ENCODE data around the gene STK16.

STK16 gene

GRCh38 chr2:219214141-219214540, 31.1 kb upstream of the STK16 start:
- no peak for DNase-seq (ENCODE audit: low spot score)

DNA sequence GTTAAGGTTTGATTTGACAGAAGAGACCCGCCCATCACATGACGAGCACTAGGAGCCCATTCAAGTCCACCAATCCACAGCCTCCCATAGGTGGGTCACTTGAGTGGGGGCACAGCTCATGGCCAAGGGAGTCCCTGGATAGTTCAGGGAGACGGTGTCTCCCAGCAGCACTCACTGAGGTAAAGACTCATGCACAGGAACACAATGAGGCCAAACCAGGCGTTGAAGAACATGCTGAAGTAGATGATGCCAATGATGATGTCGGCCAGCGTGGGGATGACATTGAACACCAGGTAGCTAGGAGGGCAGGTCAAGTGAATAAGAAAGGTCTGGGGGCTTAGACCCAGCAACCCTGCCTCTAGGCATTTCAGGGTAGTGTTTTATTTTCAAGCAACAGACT, 30.5 kb upstream of the STK16 start:
- no peak for DNase-seq (ENCODE audit: low spot score)

DNA sequence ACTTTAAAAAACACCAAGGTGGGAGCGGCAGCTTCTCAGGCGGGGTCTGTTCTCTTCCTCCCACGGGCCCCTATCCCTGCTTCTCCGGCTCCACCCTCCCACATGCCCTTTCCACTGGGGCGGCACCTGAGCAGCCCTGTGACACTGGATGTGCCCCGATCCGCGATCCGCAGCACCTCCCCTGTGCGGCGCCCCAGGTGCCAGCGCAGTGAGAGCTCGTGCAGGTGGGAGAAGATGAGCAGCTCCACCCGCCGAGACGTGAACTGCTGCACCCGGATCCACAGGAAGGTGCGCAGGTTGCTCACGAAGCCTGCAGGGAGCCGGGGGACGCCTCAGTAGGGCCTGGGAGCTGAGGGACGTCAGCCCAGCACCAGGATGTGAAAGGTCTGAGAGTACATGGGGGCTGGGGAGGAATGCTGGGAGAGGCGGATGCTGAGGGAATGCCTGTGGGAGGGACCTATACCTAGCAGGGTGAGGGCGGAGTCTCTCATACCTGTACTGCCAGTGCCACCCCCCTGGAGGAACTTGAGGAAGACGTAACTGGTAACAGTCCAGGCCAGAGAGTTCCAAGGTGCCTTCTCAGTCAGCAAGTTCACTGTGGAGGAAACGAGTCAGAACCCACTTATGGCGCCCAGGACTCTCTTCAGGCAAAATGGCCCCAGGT, 29.3 kb upstream of the STK16 start:
- peak; percentile 52 for DNase-seq (ENCODE audit: low spot score)

DNA sequence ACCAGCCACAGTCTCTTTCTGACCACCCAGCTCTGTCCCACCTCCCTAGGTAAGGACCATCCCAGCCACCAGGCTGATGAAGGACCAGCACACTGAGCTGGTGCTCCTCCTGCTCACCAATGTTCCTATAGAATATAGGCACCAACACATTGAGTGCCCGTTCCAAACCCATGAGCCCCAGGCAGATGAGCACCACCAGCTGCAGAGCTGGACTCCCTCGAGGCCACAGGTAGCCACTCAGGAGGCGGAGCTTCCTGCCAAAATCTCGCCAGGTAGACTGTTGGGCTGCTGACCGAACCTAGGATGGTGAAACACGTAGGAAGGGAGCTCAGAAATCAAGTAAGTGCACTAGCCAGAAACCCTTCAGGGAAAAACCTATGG, 28.8 kb upstream of the STK16 start:
- DNase-seq (ENCODE audit: low spot score), result peak; percentile 57

DNA sequence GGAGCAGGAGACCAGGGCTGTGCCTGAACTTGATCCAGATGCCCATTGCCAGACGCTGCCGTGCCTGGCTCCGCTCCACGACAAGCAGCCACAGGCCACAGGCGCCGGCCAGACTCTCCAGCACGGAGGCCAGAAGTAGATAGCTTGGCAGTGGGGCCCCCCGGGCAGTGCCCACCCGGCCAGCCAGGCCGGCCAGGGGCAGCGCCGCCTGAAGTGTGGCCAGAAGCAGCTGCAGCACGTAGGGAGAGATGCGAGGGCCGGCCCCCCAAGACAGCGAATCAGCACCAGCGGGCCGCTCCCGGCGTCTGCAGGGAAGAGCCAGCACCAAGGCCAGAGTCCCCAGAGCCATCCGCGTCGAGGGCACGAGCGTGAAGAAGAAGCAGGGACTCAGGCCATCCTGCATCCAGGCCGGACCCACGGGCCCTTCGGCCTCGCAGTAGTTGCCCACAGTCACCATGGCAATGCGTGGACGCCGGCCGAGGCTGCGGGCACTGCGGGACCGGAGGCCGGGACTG, 27.0 kb upstream of the STK16 start:
- no peak for DNase-seq (ENCODE audit: low spot score)

DNA sequence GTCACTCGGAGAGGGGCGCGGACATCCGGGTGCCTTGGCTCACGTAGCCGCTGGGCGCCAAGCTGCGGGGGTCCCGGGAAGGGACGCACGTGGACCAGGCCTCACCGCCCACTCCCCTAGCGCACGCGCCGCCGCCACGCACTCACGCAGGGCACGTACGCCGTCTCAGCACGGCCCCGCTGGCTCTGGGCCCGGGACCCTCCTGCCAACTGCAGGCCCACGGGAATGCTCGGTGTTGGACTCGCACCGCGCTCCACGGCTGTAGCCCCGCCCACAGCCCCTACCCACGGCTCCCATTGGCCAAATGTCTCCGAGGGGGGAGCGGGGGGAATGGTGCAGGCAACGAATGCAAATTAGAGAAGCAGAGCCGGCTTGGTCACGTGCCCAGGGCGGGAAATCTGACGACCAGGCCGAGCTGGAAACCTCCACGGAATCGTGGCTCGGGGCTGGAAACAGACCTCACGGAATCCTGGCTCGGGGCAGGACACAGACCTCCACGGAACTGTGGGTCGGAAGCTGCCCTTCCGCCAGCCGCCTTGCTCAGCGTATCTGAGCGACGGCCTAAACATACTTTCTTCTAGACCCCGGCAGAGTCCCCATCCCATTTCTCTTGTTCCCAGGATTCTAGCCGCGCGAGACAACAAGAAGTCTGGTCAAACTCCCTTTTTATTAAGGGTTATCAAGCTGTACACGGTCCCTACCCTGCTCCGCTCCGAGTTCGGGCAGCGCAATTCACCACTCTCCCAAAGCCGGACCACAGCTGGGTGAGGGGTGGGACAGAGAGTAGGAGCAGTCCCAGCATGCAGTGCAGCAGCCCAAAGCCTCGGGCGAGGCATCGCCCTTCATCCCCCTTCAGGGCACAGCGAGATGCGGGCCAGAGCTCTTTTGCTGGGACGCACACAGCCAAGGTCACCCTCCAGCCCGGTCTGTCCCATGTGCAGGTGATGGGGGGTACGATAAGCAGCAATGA, 26.3 kb upstream of the STK16 start, which contains the start of gene ABCB6:
ABCB6 (minus strand) TSS at position 227 of the 970 bp plus-strand sequence. CDS start 285 bp downstream, outside the sequence.
- peak; percentile 96 for DNase-seq (ENCODE audit: low spot score)

- DNase-seq (ENCODE audit: low spot score), result no peak
Observed at GRCh38 chr2:219219784-219220532, 25.3 kb upstream of the STK16 start.

GRCh38 chr2:219220652-219221402, 24.5 kb upstream of the STK16 start:
- DNase-seq (ENCODE audit: low spot score), result peak; percentile 43

DNA sequence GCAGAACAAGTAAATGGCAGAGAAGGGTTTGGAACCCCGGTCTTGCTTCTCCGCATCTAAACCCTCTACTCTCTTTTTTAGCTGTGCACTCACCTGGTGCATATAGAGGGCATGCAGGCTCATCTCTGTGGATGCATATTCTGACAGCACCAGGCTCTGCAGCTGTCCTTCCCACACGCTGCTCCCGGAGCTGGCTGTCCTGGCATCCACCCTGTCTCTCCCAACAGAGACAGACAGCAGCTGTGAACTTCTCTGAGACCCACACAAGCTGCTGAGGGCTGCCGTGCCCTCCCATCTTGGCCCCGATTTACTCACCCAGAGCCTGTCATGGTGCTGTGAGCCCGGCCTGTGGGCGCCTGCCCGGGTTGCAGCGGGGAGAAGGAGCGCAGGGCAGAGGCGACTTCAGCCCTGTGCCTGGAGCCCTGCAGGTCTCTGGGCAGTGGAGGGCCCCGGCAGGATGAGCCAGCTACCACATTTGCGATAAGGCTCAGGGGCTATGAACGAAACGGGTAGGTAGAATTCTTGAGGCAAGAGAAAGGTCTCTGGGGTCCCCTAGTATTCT, 23.2 kb upstream of the STK16 start:
- DNase-seq (ENCODE audit: low spot score), result no peak

DNA sequence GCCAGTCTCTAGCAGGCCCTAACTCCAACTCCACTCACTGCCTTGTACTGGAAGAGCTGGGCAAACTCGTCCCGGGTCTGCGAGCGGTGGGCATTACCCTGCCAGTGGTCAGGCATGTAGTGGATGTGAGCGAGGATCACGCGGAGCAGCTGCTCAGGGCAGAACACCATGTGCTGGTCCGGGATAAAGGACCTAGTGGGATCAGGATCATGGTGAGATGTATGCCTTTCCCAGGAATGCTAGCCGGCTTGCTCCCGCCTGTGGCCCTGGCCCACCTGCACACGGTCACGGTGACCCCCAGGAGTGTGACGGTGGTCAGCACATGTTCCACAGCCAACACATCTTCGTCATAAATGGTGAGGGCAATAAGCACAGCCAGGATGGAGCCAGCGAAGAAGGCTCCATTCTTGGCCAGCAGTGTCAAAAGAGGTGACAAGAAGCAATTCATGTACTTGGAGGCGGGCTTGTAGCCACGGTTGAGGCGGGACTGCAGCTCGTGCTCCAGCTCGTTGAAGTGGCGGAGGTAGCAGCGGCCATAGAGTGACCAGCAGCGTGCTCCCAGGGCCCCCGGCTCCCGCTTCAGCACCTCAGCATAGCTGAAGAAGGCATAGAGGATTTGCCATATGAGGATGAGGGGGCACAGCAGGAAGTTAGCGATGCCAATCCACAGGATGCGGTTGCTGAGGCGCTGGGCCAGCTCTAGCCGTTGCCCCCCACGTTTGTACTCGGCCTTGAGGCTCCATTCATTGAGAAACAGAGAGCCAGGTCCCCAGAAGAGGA, 21.3 kb upstream of the STK16 start:
- DNase-seq (ENCODE audit: low spot score), result no peak

- DNase-seq (ENCODE audit: low spot score), result no peak
Observed at GRCh38 chr2:219225350-219225749, 19.9 kb upstream of the STK16 start.

GRCh38 chr2:219228041-219228910, 17.0 kb upstream of the STK16 start:
- peak; percentile 62 for DNase-seq (ENCODE audit: low spot score)

- no peak for DNase-seq (ENCODE audit: low spot score)
Observed at GRCh38 chr2:219228911-219229304, 16.4 kb upstream of the STK16 start.

DNA sequence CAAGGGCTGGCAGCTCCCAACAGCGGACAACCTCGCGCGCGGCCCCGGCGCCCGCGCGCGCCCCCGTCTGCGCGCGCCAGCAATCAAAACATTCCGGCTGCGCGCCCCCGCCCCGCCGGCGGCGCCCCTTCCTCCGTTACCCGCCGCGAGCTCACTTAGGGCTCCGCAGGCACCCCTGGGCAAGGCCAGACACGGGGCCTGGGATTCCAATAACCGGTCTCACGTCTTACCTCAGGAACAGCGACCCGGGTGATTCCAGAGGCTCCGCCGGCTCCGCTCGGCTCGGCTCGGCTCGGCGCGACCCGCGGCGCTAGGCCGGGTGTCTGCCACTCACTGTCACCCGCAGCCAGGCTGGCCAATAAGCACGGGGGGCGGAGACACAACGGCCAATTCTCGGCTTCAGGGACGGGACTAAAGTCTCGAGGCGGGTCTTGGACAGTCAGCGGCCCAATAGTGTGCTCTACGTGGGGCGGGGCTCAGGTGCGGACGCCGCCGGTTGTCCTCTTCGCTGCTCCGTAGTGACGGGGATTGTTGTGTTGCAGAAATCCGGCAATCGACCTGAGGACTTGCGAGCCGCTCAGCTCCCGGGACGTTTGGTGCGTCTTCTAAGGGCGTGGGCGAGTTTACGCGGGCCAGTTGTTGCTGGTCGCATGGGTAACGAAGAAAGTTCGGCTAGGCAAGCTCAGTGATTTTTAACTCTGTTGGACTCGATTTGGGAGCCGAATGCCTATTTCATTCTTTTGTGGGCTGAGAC, 15.8 kb upstream of the STK16 start, which contains the start of the genes ANKZF1 and ATG9A:
ANKZF1 (plus strand) TSS at position 502 of the 754 bp plus-strand sequence. CDS start 452 bp downstream, outside the sequence.
ATG9A (minus strand) TSS at position 332 of the 754 bp plus-strand sequence. CDS start 1,612 bp downstream, outside the sequence.
- DNase-seq (ENCODE audit: low spot score), result peak; percentile 99

- peak; percentile 65 for DNase-seq (ENCODE audit: low spot score)
Observed at GRCh38 chr2:219230059-219230540, 15.2 kb upstream of the STK16 start.

- no peak for DNase-seq (ENCODE audit: low spot score)
Observed at GRCh38 chr2:219234331-219234730, 10.9 kb upstream of the STK16 start.

GRCh38 chr2:219243291-219243761, 2.0 kb upstream of the STK16 start:
- no peak for DNase-seq (ENCODE audit: low spot score)

DNA sequence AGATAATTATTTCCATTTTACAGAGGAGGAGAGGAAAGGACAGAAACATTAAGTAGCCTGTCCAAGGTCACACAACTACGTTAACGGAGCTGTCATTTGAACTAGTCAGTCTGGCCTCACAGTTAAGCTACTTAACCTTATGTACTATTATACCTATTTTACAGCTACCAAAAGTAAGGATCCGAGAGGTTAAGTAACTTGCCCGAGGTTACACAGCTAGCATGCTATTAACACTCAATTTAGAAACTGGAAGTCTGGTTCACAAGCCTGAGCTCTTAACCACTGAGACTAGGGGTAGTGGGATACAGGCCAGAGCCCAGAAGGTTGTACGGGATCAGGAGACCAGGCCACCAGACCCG, 511 bp upstream of the STK16 start:
- no peak for DNase-seq (ENCODE audit: low spot score)

All from hematopoietic multipotent progenitor cell treated with erythropoietin and hydrocortisone succinate and interleukin-3 and kit ligand, for 17 days (in vitro differentiated cells).